ENCODE data around the gene PDXK.

Gene PDXK

DNA sequence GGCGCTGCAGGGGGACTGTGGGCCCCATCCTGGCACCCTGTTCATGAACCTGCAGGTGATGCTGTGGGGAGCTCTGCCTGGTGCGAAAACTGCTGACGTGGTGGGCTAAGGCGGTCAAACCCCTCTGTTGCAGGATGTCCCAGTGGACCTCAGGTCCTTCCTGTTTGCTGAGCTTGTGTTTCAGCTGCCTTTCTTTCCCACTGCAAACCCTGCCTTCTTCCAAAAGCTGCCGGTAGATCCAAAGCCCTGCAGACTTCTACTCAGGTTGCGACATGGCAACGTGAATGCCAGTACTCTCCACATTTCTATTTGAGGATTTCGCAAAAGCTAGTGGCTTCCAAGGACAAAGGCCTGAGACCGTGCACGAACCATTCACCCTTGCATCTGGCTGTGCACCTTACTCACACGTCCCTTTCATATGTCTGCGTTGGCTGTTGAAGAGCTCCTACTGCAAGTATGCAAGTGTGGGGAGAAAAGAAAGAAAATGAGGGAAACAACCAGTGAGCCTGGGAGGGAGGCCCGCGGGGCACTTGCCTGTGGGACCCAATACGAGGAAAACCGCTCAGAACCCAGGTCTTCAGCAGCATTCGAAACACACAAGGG lies 64.3 kb downstream of the PDXK start:
- no peak for DNase-seq (ENCODE audit: low spot score)

DNA sequence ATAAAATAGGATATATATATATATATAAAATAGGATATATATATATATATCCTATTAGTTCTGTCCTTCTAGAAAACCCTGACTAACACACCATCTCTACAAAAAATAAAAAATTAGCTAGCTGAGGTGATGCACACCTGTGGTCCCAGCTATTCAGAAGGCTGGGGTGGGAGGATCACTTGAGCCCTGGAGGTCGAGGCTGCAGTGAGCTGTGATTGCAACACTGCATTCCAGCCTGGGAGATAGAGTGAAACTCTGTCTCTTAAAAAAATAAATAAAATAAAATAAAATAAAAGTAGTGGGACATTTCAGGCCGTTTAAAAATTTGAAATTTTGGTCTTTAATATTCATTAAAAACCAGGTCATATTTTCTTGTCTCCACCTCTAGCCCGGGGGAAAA lies 66.2 kb downstream of the PDXK start:
- DNase-seq (ENCODE audit: low spot score) = no peak

DNA sequence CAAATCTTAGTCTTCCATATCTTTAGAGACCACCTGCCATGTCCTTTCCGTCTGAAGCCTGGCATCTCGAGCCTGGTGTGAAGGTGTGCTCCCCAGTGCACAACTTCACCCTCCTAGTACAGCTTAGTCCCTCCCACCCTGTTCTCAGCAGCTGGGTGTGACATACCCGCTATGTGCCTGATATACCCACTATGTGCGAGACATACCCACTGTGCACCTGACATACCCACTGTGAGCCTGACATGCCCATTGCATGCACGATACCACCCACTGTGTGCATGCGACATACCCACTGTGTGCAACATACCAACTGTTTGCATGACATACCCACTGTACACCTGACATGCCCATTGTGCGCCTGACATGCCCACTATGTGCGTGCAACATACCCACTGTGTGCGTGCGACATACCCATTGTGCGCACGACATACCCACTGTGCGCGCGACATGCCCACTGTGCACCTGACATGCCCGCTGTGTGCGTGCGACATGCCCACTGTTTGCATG lies 67.4 kb downstream of the PDXK start:
- no peak for DNase-seq (ENCODE audit: low spot score)

DNA sequence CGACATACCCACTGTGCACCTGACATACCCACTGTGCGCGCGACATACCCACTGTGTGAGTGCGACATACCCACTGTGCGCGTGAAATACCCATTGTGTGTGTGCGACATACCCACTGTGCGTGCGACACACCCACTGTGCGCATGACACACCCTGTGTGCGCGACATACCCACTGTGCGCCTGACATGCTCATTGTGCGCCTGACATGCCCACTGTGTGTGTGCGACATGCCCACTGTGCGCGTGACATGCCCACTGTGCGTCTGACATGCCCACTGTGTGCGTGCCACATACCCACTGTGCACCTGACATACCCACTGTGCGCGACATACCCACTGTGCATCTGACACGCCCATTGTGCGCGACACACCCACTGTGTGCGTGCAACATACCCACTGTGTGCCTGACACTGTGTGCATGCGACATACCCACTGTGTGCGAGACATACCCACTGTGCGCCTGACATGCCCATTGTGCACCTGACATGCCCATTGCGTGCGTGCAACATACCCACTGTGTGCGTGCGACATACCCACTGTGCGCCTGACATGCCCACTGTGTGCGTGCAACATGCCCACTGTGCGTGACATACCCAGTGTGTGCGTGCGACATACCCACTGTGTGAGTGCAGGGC lies 68.0 kb downstream of the PDXK start:
- DNase-seq (ENCODE audit: low spot score) = no peak

DNA sequence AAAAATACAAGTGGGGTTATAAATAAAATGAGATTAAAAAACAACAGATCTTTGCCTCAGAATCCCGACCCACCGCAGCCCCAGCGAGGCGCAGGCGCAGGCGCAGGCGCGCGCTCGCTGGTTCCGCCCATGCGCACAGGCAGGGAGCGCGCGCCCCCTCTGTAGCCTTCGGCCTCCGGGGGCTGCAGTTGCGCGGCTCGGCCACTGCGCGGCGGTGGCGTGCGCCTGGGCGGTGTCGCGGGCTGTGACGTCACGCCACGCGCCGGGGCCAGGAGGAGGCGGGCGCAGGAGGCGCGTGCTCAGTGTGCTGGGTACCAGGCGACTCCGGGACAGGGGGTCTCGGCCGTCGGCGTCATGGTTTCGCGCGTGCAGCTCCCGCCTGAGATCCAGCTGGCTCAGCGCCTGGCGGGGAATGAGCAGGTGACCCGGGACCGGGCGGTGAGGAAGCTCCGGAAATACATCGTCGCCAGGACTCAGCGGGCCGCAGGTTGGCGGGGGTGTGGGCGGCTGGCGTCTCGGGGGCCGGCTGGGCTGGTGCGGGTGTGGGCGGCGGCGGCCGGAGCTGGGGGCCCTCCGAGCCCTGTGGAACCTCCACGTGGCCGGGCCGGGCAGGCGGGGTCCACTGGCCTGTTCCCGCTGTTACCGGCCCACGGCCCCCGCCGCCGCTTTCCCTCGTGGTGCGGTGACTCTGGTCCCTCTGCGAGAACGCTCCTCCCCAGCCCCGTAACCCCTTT lies 70.5 kb downstream of the PDXK start, which contains the start of gene RRP1:
Gene RRP1, plus strand, starts transcription at position 302 of the 734 bp plus-strand sequence. Its CDS starts 53 bp downstream, at position 355.
- DNase-seq (ENCODE audit: low spot score) = peak; percentile 94

DNA sequence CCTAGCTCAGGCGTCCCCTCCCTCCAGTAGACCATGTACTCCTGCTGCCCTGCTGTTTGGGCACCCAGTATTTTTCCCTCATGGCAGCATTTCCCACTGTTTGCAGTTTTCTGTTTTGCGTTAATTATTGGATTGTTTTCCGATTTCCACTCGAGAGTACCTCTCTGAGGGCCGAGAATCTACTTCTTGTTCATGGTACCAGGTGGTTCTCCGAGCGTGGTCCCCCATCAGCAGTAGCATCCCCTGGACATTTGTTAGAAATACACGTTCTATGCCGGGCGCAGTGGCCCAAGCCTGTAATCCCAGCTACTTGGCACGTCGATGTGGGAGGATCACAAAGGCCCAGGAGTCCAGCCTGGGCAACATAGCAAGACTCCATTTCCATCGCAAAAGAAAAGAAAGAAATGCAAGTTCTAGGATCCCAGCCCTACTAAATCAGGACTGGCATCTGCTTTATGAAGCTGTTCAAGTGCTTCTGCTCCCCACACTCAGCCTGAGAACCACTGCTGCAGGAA lies 71.1 kb downstream of the PDXK start:
- no peak for DNase-seq (ENCODE audit: low spot score)

DNA sequence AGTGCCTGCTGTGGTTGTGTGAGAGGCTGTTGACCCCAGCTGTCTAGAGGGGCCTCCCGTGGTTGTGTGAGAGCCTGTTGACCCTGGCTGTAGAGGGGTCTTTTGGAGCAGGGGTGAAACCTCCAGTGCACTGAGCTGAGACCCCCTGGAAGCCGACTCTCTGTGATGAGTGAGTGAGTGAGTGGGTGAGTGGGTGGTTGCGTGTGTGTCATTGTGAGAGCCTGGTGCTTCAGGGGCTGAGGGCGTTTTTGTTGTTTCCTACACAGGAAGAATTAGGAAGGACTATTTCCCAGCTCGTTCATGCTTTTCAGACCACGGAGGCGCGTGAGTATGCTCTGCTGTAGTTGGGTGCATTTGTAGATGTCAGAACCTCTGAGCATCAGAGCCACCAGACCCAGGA lies 73.5 kb downstream of the PDXK start:
- DNase-seq (ENCODE audit: low spot score) = no peak

DNA sequence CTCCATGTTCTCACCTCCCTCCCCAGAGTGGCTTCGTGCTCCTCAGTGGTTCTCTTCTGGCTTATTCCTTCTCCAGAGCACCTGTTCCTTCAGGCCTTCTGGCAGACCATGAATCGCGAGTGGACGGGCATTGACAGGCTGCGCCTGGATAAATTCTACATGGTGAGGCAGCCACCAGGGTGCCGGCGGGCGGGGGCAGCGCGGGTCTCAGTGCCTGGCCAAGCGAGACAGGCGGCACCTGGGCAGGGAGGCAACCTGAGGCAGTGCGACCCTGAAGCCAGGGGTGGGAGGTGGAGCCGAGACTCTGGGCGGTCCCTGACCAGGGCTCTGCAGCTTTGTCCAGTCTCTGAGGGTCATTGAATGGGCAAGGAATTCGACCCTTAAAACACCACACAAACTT lies 74.3 kb downstream of the PDXK start:
- no peak for DNase-seq (ENCODE audit: low spot score)

DNA sequence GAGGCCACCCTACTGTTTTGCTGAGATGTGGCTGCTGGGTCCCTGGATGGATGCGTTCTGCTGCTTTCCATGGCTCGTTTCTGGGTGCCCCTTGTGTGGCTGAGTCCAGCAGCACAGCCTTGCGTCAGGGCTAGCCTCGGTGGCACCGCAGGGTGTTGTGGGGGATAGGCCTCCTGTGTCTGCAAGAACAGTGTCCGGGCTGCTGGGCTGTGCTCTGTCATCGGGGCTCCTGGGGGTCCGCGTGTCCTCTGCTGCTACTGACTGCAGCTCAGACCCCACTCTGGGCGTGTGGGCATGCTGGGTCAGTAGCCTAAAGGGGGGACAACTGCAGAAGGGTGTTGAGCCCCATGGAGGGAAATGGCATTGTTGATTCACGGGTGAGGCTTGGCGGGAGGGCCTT lies 75.4 kb downstream of the PDXK start:
- no peak for DNase-seq (ENCODE audit: low spot score)

DNA sequence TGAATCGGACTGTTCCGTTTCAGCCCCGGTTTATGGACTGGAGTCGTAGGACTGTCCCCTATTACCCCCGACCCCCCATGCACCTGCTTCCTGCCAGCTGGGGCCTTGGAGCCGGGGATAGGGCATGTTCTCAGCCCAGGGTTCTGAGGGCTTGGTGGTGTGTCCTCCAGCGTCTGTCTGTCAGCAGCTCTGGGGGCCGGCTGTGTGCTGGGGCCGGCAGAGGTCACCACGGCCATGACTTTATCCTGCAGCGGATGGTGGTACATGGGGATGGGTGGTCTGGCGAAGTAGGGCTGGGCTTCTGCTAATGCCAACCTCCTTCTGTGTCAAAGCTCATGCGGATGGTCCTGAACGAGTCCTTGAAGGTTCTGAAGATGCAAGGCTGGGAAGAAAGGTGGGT lies 75.9 kb downstream of the PDXK start:
- DNase-seq (ENCODE audit: low spot score) = no peak

DNA sequence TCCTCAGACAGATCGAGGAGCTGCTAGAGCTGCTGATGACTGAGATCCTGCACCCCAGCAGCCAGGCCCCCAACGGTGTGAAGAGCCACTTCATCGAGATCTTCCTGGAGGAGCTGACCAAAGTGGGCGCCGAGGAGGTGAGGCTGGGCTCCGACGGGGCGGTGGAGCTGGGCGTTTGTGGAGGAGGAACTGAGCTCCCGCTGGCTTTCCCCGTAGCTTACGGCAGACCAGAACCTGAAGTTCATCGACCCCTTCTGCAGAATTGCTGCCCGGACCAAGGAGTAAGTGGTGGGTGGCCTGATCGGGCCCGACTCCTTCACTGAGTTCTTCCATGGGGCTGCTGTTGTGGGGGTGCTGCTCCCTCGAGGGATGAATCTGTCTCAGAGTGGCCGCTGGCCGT lies 78.5 kb downstream of the PDXK start:
- DNase-seq (ENCODE audit: low spot score) = no peak

DNA sequence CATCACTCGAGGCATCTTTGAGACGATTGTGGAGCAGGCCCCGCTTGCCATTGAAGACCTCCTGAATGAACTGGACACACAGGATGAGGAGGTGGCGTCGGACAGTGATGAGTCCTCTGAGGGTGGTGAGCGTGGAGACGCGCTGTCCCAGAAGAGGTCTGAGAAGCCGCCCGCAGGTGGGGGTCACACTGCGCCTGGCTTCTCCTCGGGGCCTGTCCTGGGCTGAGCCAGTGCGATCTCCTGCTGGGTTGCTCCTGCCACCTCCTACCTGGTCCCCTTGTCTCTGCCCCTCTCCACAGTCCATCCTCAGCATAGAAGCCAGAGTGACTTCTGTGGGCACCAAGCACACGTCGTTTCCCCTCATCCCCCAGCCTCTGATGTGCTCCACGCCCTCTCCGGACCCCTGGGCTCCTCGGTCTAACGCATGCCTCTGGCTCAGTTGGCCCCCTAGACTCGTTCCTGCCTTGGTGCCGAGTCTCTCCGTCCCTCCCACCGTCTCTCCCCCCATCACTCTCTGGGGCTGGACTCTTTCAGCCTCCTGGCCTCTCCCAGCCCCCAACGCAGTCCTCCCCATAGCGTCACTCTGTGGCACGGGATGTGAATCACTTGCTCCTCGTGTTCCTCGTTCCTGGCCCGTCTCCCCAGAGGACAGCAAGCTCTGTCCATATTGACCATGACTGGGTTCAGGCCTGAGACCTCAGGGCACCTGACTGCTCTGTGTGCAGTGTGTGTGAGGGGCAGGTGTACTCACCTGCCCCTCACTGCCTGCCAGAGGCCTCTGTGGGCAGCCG lies 79.2 kb downstream of the PDXK start:
- no peak for DNase-seq (ENCODE audit: low spot score)

DNA sequence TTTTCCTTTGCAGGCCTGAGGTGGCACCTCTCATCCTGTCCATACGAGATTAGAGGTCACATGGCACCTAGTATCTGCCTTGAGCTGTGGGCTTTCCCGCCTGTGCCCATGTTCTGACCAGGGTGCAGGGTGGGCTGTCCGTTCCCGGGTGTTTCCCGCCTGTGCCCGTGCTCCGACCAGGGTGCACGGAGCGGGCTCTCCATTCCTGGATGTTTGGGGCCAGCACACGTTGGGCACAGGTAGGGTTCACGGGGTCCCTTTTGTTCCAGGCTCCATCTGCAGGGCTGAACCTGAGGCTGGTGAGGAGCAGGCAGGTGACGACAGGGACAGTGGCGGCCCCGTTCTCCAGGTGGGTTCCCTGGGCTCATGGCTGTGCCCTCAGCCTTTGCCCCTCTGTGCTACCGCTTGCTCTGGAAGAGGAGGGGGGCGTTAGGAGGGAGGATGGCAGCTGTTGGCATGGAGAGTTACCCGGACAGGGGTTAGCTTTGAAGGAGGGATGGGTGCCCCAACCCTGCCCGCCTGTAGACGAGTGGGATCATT lies 80.4 kb downstream of the PDXK start:
- DNase-seq (ENCODE audit: low spot score) = no peak

DNA sequence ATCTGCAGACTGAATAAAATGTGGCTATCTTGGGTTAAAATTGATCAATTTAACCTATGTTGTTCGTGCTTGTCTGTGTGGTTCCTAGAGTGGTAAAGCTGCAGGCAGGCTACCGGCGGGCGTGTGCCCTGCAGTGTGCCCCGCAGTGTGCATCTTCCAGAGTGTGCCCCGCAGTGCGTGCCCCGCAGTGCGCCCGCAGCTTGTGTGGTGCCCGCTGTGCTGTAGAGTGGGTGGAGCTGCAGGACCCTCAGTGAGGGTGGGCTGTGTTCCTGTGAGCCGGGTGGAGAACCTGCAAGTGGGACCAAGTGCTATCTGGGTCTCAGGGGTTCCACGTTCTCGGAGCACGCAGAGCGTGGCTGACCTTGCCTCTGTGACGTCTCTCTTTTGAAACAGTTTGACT lies 81.2 kb downstream of the PDXK start:
- DNase-seq (ENCODE audit: low spot score) = no peak

DNA sequence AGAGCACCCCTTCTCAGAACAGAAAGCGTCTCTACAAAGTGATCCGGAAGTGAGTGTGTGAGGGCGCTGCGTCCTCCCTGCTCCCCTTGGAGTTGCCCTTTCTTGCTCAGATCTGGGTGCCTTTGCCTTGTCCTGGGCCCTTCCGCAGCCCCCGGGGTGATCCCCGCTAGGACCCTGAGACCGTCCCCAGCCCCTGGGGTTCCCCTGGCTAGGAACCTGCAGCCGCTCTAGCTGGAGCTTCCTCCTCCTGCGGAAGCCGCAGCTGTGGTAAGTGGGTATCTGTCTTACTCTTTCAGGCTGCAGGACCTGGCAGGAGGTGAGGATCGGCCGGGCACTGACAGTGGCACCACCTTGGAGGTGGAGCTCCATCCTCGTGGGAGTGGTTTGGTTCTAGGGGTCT lies 81.6 kb downstream of the PDXK start:
- no peak for DNase-seq (ENCODE audit: low spot score)

DNA sequence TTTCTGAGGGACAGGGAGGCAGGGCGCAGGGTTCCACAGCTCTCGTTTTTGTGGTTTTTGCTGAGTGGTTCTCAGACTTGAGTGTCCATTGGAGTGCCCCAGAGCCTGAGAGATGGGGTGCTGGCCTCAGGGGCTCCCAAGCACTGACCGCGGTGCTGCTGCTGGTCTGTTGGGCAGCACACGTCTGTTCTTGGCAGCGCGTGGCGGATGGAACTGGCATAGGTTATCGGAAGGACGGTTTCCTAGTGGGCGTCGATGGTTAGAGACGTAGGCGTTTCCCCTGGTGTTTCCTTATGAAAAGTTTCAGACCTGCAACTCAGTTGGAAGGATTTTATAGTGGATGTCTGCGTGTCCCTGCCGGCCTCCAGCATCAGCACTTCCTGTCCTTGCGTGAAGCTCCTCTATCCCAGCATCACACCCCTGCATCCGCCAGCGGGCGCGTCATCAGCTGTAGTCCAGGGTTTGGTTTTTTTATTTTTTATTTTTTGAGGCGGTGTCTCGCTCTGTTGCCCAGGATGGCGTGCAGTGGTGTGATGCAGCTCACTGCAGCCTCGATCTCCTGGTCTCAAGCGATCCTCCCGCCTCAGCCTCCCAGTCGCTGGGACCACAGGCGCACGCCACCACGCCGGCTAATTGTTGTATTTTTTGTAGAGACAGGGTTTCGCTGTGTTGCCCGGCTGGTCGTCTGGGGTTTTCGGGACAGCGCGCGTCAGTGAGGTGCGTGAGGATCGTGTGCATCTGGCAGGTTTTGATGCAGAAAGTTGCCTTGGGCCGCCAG lies 82.3 kb downstream of the PDXK start:
- DNase-seq (ENCODE audit: low spot score) = no peak

DNA sequence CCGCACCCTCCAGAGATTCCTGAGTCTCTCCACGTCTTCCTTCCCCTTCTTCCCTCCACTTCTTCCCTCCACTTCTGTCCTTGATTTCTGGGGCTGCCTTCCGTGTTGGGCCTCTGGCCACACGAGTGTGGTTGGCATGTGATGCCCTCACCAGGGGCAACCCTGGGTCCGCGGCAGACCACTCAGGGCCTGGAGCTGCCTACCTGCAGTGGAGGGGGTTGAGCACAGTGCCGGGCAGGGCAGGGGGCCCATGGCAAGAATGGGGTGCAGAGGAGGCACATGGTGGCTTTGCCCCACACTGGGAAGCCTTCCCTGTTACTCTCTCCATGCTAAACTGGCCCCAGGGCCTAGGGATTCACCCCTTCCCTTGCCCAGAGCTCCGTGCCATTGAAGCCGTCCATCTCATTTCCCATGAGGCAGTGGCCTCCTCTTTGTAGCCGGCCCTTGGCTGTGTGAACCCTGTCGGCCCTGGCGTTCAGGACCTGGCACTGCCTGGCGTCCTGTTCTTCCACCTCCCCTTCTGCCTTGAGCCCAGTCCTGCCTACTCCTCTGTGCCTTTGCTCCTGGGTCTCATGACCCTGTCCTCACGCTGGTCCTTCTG lies 83.9 kb downstream of the PDXK start:
- DNase-seq (ENCODE audit: low spot score) = no peak

DNA sequence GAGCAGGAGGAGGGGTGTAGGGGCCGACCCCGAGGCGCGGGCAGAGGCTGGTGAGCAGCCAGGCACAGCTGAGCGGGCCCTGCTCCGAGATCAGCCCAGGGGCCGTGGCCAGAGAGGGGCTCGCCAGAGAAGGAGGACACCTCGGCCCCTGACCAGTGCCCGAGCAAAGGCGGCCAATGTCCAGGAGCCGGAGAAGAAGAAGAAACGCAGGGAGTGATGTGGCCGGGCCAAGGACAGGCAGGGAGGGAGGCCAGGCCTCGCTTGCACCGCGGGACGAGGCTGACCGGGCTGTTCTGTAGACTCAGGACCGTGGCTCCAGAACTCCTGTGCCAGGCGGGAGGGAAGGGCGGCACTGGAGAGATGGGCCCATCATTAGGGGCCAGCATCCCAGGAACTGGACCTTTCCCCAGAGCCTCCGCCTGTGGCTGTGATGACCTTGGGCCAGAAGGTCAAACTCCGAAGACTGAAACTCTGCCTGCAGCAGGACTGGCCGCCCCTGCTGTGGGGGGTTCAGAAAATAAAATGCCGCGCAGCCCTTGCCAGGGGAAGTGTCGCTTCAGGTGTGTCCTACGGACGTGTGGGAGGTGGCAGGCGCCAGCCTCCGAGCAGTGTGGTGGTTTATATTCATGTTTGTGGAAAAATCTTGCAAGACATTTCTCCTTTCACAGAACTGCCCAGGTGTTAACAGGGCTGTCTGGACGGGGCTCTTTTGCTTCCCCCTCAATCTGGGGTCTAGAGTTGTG lies 84.8 kb downstream of the PDXK start:
- DNase-seq (ENCODE audit: low spot score) = no peak

DNA sequence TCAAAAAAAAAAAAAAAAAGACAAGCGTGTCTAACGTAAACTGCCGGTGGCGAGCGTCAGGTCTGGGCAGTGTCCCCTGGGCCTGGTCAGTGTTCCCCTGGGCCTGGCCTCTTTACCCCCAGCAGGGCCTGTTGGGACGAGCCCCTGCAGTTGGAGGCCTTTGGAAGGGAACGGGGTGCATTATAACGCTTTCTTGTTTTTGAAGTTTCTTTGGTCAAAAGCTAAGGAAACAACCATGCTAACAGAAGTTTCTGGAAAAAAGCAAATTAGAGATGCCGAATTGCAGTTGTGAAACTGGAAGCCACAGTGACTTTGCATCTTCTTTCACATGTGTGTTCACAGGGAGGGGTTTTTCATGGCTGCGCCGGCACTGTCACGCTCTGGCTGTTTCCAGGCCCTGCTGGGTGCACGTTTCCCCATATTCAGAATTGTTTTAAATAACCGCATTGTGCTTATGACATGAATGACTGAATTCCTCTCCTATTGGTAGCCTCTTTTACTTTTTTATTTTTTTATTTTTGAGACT lies 86.4 kb downstream of the PDXK start:
- no peak for DNase-seq (ENCODE audit: low spot score)
